Vagina (tissue), 2 donors: ENCODE data around the gene CNIH2.

Experiments
- CTCF ChIP-seq, 3 experiments: fragments of 450-650 bp in 2 of 3; fragments of 200-600 bp in 1 of 3; sonication (generic) in 1 of 3; IDR thresholded peaks; one replicate each; pipeline ENCODE4 v1.5.1; 2017 to 2019; ENCODE audit warnings: antibody characterized with exemption in 3 of 3, mild to moderate bottlenecking in 2 of 3, moderate library complexity in 2 of 3
- POLR2A ChIP-seq, 2 donors: fragments of 450-650 bp; IDR thresholded peaks; one replicate each; pipeline ENCODE4 v1.6.1; 2017; ENCODE audit warnings: antibody characterized with exemption in 2 of 2, mild to moderate bottlenecking in 2 of 2, moderate library complexity in 2 of 2
- POLR2AphosphoS5 ChIP-seq, 2 donors: sonication (generic); formaldehyde crosslinking; IDR thresholded peaks; one replicate each; pipeline ENCODE4 v1.9.0; 2017; ENCODE audit warnings: antibody characterized with exemption in 2 of 2, mild to moderate bottlenecking in 2 of 2, low read depth in 1 of 2; ENCODE audit not compliant: insufficient read depth in 1 of 2

DNA sequence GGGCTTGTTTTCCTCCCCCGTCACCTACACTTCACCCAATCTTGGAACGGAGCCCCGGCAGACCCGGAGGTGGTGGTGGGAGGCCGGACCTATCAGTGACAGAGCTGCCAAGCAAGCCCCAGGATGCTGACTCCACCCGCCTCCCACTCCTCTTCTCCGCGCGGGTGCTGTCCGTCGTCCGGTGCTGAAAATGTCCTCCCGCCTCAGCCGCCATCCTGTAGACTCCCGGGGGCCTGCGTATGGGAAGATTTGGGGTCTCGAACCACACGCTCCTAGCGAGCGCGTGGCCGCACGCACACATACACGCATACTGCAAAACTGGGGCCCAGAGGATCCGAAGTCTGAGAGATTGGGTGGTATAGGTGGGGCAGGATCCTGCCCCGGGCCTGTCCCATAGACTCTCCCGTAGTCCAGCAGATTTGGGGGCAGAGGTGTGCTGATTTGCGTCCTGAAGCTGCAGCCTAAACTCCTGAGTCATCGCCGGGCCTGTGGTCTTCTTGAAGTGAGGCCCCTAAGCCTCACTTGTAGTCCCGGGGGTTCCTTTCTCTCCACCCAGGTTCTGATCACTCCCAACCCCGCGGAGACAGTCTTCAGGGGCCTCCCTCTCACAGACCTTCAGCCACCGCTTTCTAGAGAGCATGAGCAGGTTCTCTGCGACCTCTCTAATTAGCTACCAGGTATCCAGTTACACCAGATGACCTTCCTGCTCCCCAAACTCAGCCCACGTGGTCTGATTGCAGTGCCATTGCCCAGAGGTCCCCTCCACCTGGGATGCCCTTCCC is 11.8 kb downstream of the CNIH2 start:
- no peak for TF ChIP-seq CTCF (IDR thresholded peaks at IDR 0.05)
- TF ChIP-seq POLR2A (IDR thresholded peaks at IDR 0.05) = no peak
- no peak for TF ChIP-seq POLR2AphosphoS5 (IDR thresholded peaks at IDR 0.05; ENCODE audit: insufficient read depth in 1 of 2, low read depth in 1 of 2)
